WTC11 (cell line): Measurements from ENCODE around the gene GALNT16. TPM values are rescaled to one million over a fixed set of nuclear protein-coding genes. Genes with fewer than 3 reads are reported as not detected.

Experiments
- ATAC-seq: fragments of 200-7000 bp; cut with Tn5 transposase; 2 replicates; pipeline ENCODE4 v1.10.0; 2021; ENCODE audit warnings: mild to moderate bottlenecking, moderate library complexity
- CTCF ChIA-PET: fragments of 300-600 bp; sonication (Branson Sonifier 250); formaldehyde crosslinking; loops from one replicate; lab custom pipeline; 2021; ENCODE audit warnings: antibody characterized with exemption; lab: Charles Lee
- POLR2A ChIA-PET: fragments of 350-600 bp; sonication (Branson Sonifier 250); formaldehyde crosslinking; loops from one replicate; lab custom pipeline; 2021; ENCODE audit warnings: antibody characterized with exemption; lab: Charles Lee
- DNase-seq: peaks from one replicate; pipeline ENCODE4 v3.0.0; 2021; ENCODE audit warnings: low spot score
- H3K27ac Mint-ChIP-seq: 2 replicates; pipeline ENCODE4 v1.8.0; 2021; ENCODE audit warnings: mixed read lengths
- H3K27me3 Mint-ChIP-seq: 2 replicates; pipeline ENCODE4 v1.8.0; 2021; ENCODE audit warnings: low read depth, mild to moderate bottlenecking, moderate library complexity, mixed read lengths
- H3K36me3 Mint-ChIP-seq: 2 replicates; pipeline ENCODE4 v1.8.0; 2021; ENCODE audit warnings: mixed read lengths
- H3K4me1 Mint-ChIP-seq: 2 replicates; pipeline ENCODE4 v1.8.0; 2022; ENCODE audit warnings: mixed read lengths
- H3K4me3 Mint-ChIP-seq: 2 replicates; pipeline ENCODE4 v1.8.0; 2021; ENCODE audit warnings: mild to moderate bottlenecking, moderate library complexity, mixed read lengths
- H3K9me3 Mint-ChIP-seq: 2 replicates; pipeline ENCODE4 v1.8.0; 2021; ENCODE audit warnings: mixed read lengths
- ARID4B ChIP-seq: sonication (generic); formaldehyde crosslinking; IDR thresholded peaks from 2 replicates; pipeline ENCODE4 v1.8.0; 2023; ENCODE audit warnings: missing genetic modification reagents, mild to moderate bottlenecking, borderline replicate concordance
- ATF3 ChIP-seq: sonication (generic); formaldehyde crosslinking; conservative IDR thresholded peaks from 2 replicates; pipeline ENCODE4 v1.8.1; 2022; ENCODE audit warnings: mild to moderate bottlenecking, missing genetic modification reagents
- ATF6 ChIP-seq: sonication (generic); formaldehyde crosslinking; IDR thresholded peaks from 2 replicates; pipeline ENCODE4 v1.8.1; 2023; ENCODE audit warnings: mild to moderate bottlenecking, missing genetic modification reagents
- E2F4 ChIP-seq: sonication (generic); formaldehyde crosslinking; IDR thresholded peaks from 2 replicates; pipeline ENCODE4 v1.8.1; 2022; ENCODE audit warnings: low read depth, mild to moderate bottlenecking, moderate library complexity, missing genetic modification reagents, borderline replicate concordance
- ETV6 ChIP-seq: sonication (generic); formaldehyde crosslinking; IDR thresholded peaks from 2 replicates; pipeline ENCODE4 v1.8.1; 2022; ENCODE audit warnings: mild to moderate bottlenecking, missing genetic modification reagents
- IRF1 ChIP-seq: sonication (generic); formaldehyde crosslinking; IDR thresholded peaks from 2 replicates; pipeline ENCODE4 v1.8.0; 2023; ENCODE audit warnings: missing genetic modification reagents
- JUN ChIP-seq: sonication (generic); formaldehyde crosslinking; IDR thresholded peaks from 2 replicates; pipeline ENCODE4 v1.8.0; 2023; ENCODE audit warnings: mild to moderate bottlenecking, missing genetic modification reagents
- MXD4 ChIP-seq: fragments of 250-450 bp; sonication (Bioruptor Pico); IDR thresholded peaks from 2 replicates; pipeline ENCODE4 v1.8.0; 2021; ENCODE audit warnings: mild to moderate bottlenecking, moderate library complexity, borderline replicate concordance
- PREB ChIP-seq: sonication (generic); formaldehyde crosslinking; IDR thresholded peaks from 2 replicates; pipeline ENCODE4 v1.8.1; 2022; ENCODE audit warnings: mild to moderate bottlenecking, missing genetic modification reagents, moderate library complexity, borderline replicate concordance
- PRRX2 ChIP-seq: fragments of 250-450 bp; sonication (Bioruptor Pico); IDR thresholded peaks from 2 replicates; pipeline ENCODE4 v1.8.0; 2021; ENCODE audit warnings: mild to moderate bottlenecking
- RELA ChIP-seq: sonication (generic); formaldehyde crosslinking; IDR thresholded peaks from 2 replicates; pipeline ENCODE4 v1.8.1; 2022; ENCODE audit warnings: missing genetic modification reagents, mild to moderate bottlenecking, borderline replicate concordance
- TP53 ChIP-seq: sonication (generic); formaldehyde crosslinking; IDR thresholded peaks from 2 replicates; pipeline ENCODE4 v1.8.1; 2023; ENCODE audit warnings: mild to moderate bottlenecking, missing genetic modification reagents
- ZMAT4 ChIP-seq: fragments of 250-450 bp; sonication (Bioruptor Pico); IDR thresholded peaks from 2 replicates; pipeline ENCODE4 v1.9.0; 2021; ENCODE audit warnings: mild to moderate bottlenecking
- ZNF219 ChIP-seq: sonication (generic); formaldehyde crosslinking; IDR thresholded peaks from 2 replicates; pipeline ENCODE4 v1.8.0; 2023; ENCODE audit warnings: missing genetic modification reagents, mild to moderate bottlenecking, borderline replicate concordance
- ZNF263 ChIP-seq: sonication (generic); formaldehyde crosslinking; IDR thresholded peaks from 2 replicates; pipeline ENCODE4 v1.8.1; 2022; ENCODE audit warnings: low read depth, mild to moderate bottlenecking, moderate library complexity, missing genetic modification reagents
- ZNF423 ChIP-seq: fragments of 250-450 bp; sonication (Bioruptor Pico); IDR thresholded peaks from 2 replicates; pipeline ENCODE4 v2.1.2; 2022; ENCODE audit warnings: mild to moderate bottlenecking, moderate library complexity
- ZNF532 ChIP-seq: fragments of 250-450 bp; sonication (Bioruptor Pico); IDR thresholded peaks from 2 replicates; pipeline ENCODE4 v1.9.0; 2021; ENCODE audit warnings: mild to moderate bottlenecking, borderline replicate concordance
- ZNF671 ChIP-seq: fragments of 250-450 bp; sonication (Bioruptor Pico); IDR thresholded peaks from 2 replicates; pipeline ENCODE4 v1.8.0; 2021; ENCODE audit warnings: mild to moderate bottlenecking
- total RNA-seq: library from RNA; stranded (reverse); gene quantifications from 3 replicates; pipeline ENCODE4 v1.2.3, GENCODE V29; 2021

The GALNT16 gene
- total RNA-seq, 1 experiment from 2014 or later, result 4.5 TPM

- TF ChIP-seq ZNF532 (CRISPR knock-in tag) (no peak), IRF1 (CRISPR knock-in tag) (no peak), MXD4 (CRISPR knock-in tag) (no peak), JUN (CRISPR knock-in tag) (no peak), ZNF263 (CRISPR knock-in tag) (no peak), ZNF671 (CRISPR knock-in tag) (no peak), ZNF423 (CRISPR knock-in tag) (no peak), PRRX2 (no peak), ATF3 (no peak), PREB (no peak)
These were observed 28.2 kb downstream of the GALNT16 start (continued) for GRCh38 chr14:69288011-69288771.

- Mint-ChIP-seq H3K36me3 (no peaks in the 10 kb centered on the region), H3K4me3 (no peak overlapping the region), H3K4me1 (peaks cover 8% of the 10 kb centered on the region), H3K27ac (no peak overlapping the region), H3K27me3 (no peaks in the 10 kb centered on the region), H3K9me3 (no peaks in the 10 kb centered on the region)
- ChIA-PET CTCF (interaction anchor here (2.2 to 2.4 kb wide), 2 partner anchors 47 to 58 kb away, joined by 10 to 29 read pairs; no protein-coding TSS in a partner anchor), POLR2A (no interaction called here)
- DNase-seq (no peak), ATAC-seq (no peak)
- TF ChIP-seq E2F4 (CRISPR knock-in tag) (no peak), ZMAT4 (CRISPR knock-in tag) (no peak), ATF6 (CRISPR knock-in tag) (no peak), IRF1 (CRISPR knock-in tag) (no peak), ETV6 (CRISPR knock-in tag) (no peak), ARID4B (CRISPR knock-in tag) (no peak), ZNF671 (CRISPR knock-in tag) (no peak), ZNF219 (CRISPR knock-in tag) (no peak), RELA (CRISPR knock-in tag) (no peak), TP53 (CRISPR knock-in tag) (no peak)
These were observed 29.2 kb downstream of the GALNT16 start for GRCh38 chr14:69288956-69289705.
